Gastroesophageal sphincter (tissue), 4 donors: ENCODE measurements around the gene ADSS2. TPM values are rescaled to one million over a fixed set of nuclear protein-coding genes. Genes with fewer than 3 reads are reported as not detected.
A peak's percentile ranks its signal among the peaks of the same experiment; 100 is the strongest.

ENCODE experiments used
- ATAC-seq: fragments of 150-250 bp; one replicate; pipeline ENCODE4 v1.9.1; 2016; ENCODE audit warnings: mild to moderate bottlenecking, moderate library complexity
- H3K27ac ChIP-seq, 4 donors: fragments of 200-600 bp; sonication (generic) in 3 of 4; 1 replicate in 3 of 4; 2 replicates in 1 of 4; pipeline ENCODE4 v1.5.1; 2016 to 2019
- H3K27me3 ChIP-seq: fragments of 200-600 bp; sonication (generic); one replicate; pipeline ENCODE4 v1.5.1; 2019
- H3K36me3 ChIP-seq, 2 donors: fragments of 200-600 bp; sonication (generic); one replicate each; pipeline ENCODE4 v1.5.1; 2019; ENCODE audit warnings: control low read depth in 1 of 2
- H3K4me1 ChIP-seq, 3 donors: fragments of 200-600 bp; sonication (generic); 1 replicate in 2 of 3; 2 replicates in 1 of 3; pipeline ENCODE4 v1.5.1; 2016 to 2019; ENCODE audit warnings: control low read depth in 2 of 3
- H3K4me3 ChIP-seq, 2 donors: fragments of 200-600 bp; sonication (generic); one replicate each; pipeline ENCODE4 v1.5.1; 2019; ENCODE audit warnings: mild to moderate bottlenecking in 1 of 2, moderate library complexity in 1 of 2
- H3K9me3 ChIP-seq, 3 donors: fragments of 200-600 bp; sonication (generic); one replicate each; pipeline ENCODE4 v1.5.1; 2017 to 2019; ENCODE audit warnings: control low read depth in 2 of 3
- CTCF ChIP-seq, 4 experiments: fragments of 200-600 bp in 2 of 4; fragments of 450-650 bp in 2 of 4; sonication (generic) in 1 of 4; IDR thresholded peaks; one replicate each; pipeline ENCODE4 v1.5.1; 2017 to 2019; ENCODE audit warnings: antibody characterized with exemption in 4 of 4, mild to moderate bottlenecking in 2 of 4, moderate library complexity in 2 of 4
- EP300 ChIP-seq: sonication (generic); formaldehyde crosslinking; IDR thresholded peaks from one replicate; pipeline ENCODE4 v1.6.1; 2017; ENCODE audit warnings: antibody characterized with exemption, mild to moderate bottlenecking
- POLR2A ChIP-seq, 2 donors: fragments of 450-650 bp; IDR thresholded peaks; one replicate each; pipeline ENCODE4 v1.6.1; 2017; ENCODE audit warnings: antibody characterized with exemption in 2 of 2, mild to moderate bottlenecking in 2 of 2, moderate library complexity in 1 of 2
- POLR2AphosphoS5 ChIP-seq: sonication (generic); formaldehyde crosslinking; IDR thresholded peaks from one replicate; pipeline ENCODE4 v1.6.1; 2017; ENCODE audit warnings: antibody characterized with exemption
- WGBS, 2 donors: methylation state at CpG; one replicate each; pipeline ENCODE4 v1.1.5; 2018; ENCODE audit warnings: low coverage in 1 of 2; 5-methylcytosine and 5-hydroxymethylcytosine counted together
- total RNA-seq, 4 donors: library from RNA; depleted of rRNA; stranded (reverse); fragments of >200 nt; gene quantifications; one replicate each; pipeline ENCODE4 v1.1.0, GENCODE V29; 2016

ADSS2 gene
- total RNA-seq, 4 donors from 2014 or later, result 28.9 to 59.0 (median 47.1) TPM

GRCh38 chr1:244445320-244446181 is 6.2 kb downstream of the ADSS2 start:
- TF ChIP-seq CTCF (IDR thresholded peaks at IDR 0.05) (no peak), POLR2A (IDR thresholded peaks at IDR 0.05) (no peak), POLR2AphosphoS5 (no peak), EP300 (no peak)
- no peak for ATAC-seq
- Histone ChIP-seq H3K27ac (peak overlapping the region; percentile 75 to 96 (median 92)), H3K4me3 (no peak overlapping the region), H3K27me3 (no peaks in the 10 kb centered on the region), H3K9me3 (no peaks in the 10 kb centered on the region), H3K36me3 (no peaks in the 10 kb centered on the region), H3K4me1 (peaks cover 28 to 83% (median 38%) of the 10 kb centered on the region in 3 donors)
- 10 to 15% methylated on average over 2 of the region's 2 CpGs for WGBS, 2 donors

GRCh38 chr1:244444854-244445253 is 6.9 kb downstream of the ADSS2 start:
- H3K4me3 ChIP-seq, result no peak overlapping the region
- peak overlapping the region; percentile 75 to 96 (median 92) for H3K27ac ChIP-seq
- no peak for TF ChIP-seq EP300
- no peak for TF ChIP-seq POLR2A (IDR thresholded peaks at IDR 0.05)
- TF ChIP-seq POLR2AphosphoS5, result no peak
- TF ChIP-seq CTCF (IDR thresholded peaks at IDR 0.05), result no peak
- H3K9me3 ChIP-seq, result no peaks in the 10 kb centered on the region
- no peak for ATAC-seq
- no peaks in the 10 kb centered on the region for H3K36me3 ChIP-seq
- peaks cover 28 to 81% (median 36%) of the 10 kb centered on the region in 3 donors for H3K4me1 ChIP-seq
- H3K27me3 ChIP-seq, result no peaks in the 10 kb centered on the region
- WGBS, 2 donors, result 13 to 44% methylated on average over 1 of the region's 1 CpG

GRCh38 chr1:244442850-244443249 is 8.9 kb downstream of the ADSS2 start:
- Histone ChIP-seq H3K36me3 (no peaks in the 10 kb centered on the region), H3K4me3 (no peak overlapping the region), H3K4me1 (peaks cover 20 to 78% (median 29%) of the 10 kb centered on the region in 3 donors), H3K9me3 (no peaks in the 10 kb centered on the region), H3K27me3 (no peaks in the 10 kb centered on the region), H3K27ac (peak overlapping the region; percentile 23 to 69 (median 60))
- 64 to 70% methylated on average over 2 of the region's 2 CpGs for WGBS, 2 donors
- TF ChIP-seq POLR2A (IDR thresholded peaks at IDR 0.05) (no peak), POLR2AphosphoS5 (no peak), EP300 (no peak), CTCF (IDR thresholded peaks at IDR 0.05) (no peak)
- ATAC-seq, result no peak

GRCh38 chr1:244439391-244440032 is 12.2 kb downstream of the ADSS2 start:
- Histone ChIP-seq H3K27me3 (no peaks in the 10 kb centered on the region), H3K36me3 (peaks cover 0 to 15% of the 10 kb centered on the region in 2 donors), H3K4me3 (no peak overlapping the region), H3K9me3 (no peaks in the 10 kb centered on the region), H3K27ac (no peak overlapping the region), H3K4me1 (peaks cover 7 to 71% (median 20%) of the 10 kb centered on the region in 3 donors)
- 50 to 92% methylated on average over 2 to 4 of the region's 8 CpGs for WGBS, 2 donors
- TF ChIP-seq CTCF (IDR thresholded peaks at IDR 0.05) (no peak), POLR2A (IDR thresholded peaks at IDR 0.05) (no peak), POLR2AphosphoS5 (no peak), EP300 (no peak)
- ATAC-seq, result no peak
